SU-DHL-6 (cell line): ENCODE results near the gene F13B.

ENCODE experiments used
- EZH2phosphoT487 ChIP-seq: fragments of 200-600 bp; sonication (generic), shearing (Covaris generic); conservative IDR thresholded peaks from 2 replicates; pipeline ENCODE4 v1.6.1; 2018; ENCODE audit warnings: mild to moderate bottlenecking, antibody characterized with exemption, low read length, moderate library complexity, mixed read lengths
- TF ChIP-seq, protein P1 (sequence below): fragments of 200-600 bp; sonication (generic); IDR thresholded peaks from one replicate; pipeline ENCODE4 v1.5.1; 2017; ENCODE audit warnings: antibody characterized with exemption, mild to moderate bottlenecking, low read length, moderate library complexity; ENCODE audit not compliant: insufficient read depth, poor library complexity, severe bottlenecking

DNA sequence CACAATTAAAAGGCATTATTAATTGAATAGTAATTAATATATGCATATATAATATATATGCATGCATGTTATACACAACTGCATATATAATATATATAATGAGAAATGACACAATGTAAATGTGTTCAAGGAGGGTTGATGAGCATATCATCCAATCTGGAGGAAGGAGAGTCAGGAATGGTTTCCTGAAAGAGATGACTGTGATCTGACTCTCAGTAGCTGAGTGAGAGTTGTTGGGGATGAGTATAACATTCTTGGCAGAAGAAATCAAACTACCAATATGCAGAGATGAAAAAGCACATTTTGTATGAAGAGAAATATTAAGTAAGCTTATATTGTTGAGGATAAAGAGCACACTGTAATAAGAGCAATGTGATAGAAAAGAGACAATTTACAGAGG lies 37.3 kb downstream of the F13B start:
- TF ChIP-seq, protein P1, sequence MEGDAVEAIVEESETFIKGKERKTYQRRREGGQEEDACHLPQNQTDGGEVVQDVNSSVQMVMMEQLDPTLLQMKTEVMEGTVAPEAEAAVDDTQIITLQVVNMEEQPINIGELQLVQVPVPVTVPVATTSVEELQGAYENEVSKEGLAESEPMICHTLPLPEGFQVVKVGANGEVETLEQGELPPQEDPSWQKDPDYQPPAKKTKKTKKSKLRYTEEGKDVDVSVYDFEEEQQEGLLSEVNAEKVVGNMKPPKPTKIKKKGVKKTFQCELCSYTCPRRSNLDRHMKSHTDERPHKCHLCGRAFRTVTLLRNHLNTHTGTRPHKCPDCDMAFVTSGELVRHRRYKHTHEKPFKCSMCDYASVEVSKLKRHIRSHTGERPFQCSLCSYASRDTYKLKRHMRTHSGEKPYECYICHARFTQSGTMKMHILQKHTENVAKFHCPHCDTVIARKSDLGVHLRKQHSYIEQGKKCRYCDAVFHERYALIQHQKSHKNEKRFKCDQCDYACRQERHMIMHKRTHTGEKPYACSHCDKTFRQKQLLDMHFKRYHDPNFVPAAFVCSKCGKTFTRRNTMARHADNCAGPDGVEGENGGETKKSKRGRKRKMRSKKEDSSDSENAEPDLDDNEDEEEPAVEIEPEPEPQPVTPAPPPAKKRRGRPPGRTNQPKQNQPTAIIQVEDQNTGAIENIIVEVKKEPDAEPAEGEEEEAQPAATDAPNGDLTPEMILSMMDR: no peak
- TF ChIP-seq EZH2phosphoT487: no peak
